ENCODE results near the gene CNNM4. TPM values are rescaled to one million over a fixed set of nuclear protein-coding genes. Genes with fewer than 3 reads are reported as not detected.

Gene CNNM4
- polyA plus RNA-seq (2012; rRNA removed): 5.5 TPM in 2 replicates
- 2.9 and 3.9 TPM in 2 replicates for polyA plus RNA-seq (2012; cell fraction: cytosol; rRNA removed)
- 5.9 and 6.8 TPM in 2 replicates for polyA plus RNA-seq (2012; cell fraction: nucleus; rRNA removed)

DNA sequence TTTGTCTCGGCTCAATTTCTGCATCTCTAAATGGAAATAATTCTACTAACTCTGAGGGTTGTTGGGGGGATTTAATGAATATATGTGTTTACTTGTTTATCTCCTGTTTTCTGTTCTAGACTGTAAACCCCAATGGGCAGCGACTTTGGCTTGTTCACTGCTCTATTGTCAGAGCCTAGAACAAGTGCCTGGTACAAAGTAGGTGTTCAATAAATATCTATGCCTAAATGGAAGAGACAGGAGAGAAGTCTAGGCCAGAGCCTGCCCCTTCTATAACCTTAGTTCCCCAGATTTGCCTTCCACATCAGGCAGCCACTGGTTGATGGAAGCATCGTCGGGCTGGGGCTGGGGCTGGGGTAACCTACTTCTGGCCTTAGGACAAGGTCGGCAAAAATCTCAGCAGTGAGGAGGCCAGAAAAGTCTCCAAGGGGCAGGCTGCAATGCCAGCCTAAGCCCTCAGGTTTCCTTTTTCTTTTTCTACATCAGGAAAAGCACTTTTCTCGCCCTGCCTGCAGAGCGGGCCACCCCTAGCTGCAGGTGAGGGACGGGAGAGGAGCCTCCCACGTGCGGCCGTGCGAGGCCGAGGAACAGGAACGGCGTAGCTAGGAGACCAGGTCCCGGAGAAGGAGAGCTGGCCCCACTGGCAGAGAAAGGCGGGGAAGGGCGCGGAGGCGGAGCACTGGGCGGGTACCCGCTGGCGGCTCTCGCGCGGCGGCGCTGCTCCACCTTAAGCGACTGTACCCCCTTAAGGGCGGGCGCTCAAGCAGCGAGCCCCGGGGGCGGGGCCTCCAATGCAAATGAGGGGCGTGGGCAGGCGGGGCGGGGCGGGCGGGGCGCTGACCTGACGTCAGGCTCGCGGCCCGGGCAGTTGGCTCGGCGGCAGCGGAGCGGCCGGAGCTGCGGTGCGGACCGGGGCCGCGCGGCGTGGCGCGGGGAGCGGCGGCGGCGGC lies at the start of gene CNNM4:
TSS of gene CNNM4 (plus strand) at position 867 of the 950 bp plus-strand sequence. CDS start 98 bp downstream, outside the sequence.
- H4K20me1 ChIP-seq (ENCODE audit: insufficient read depth): no peaks in the 10 kb centered on the region
- peaks cover 3% of the 10 kb centered on the region for H3F3A ChIP-seq (replicated peaks; ENCODE audit: insufficient read depth)
- POLR2A ChIA-PET: interaction anchor here (1.0 to 2.0 kb wide), 4 partner anchors 11 to 122 kb away, joined by 3 to 6 read pairs (median 4); partner anchors contain the start of genes ANKRD39 and KANSL3
- H3K4me1 ChIP-seq (ENCODE audit: control insufficient read depth in 1 of 2, insufficient read depth in 2 of 2, low read depth in 1 of 2, low read length in 1 of 2): peaks cover 16 to 38% of the 10 kb centered on the region in 2 experiments; a peak in 2 of 4 replicates
- peak within 1 kb of the TSS; percentile 61 to 74 for H3K4me3 ChIP-seq (ENCODE audit: low read depth in 2 of 2, low read length in 1 of 2)
- CTCF ChIA-PET: interaction anchor here (0.6 to 6.8 kb wide), 14 partner anchors 10 to 352 kb away, joined by 3 to 58 read pairs (median 5); partner anchors contain the start of gene KANSL3
- TF ChIP-seq CHD2 (IDR thresholded peaks at IDR 0.05; ENCODE audit: low read length, partially characterized antibody): peak; percentile 68
- no peak for TF ChIP-seq SIN3A (IDR thresholded peaks at IDR 0.05; ENCODE audit: borderline replicate concordance, low read depth, low read length)
- TF ChIP-seq MXI1 (IDR thresholded peaks at IDR 0.05; ENCODE audit: low read depth, low read length): peak; percentile 57
- no peak for TF ChIP-seq RXRA (IDR thresholded peaks at IDR 0.05; ENCODE audit: borderline replicate concordance, low read depth)
- no peak for TF ChIP-seq NFIC (IDR thresholded peaks at IDR 0.05; ENCODE audit: borderline replicate concordance)
- TF ChIP-seq, protein P1, sequence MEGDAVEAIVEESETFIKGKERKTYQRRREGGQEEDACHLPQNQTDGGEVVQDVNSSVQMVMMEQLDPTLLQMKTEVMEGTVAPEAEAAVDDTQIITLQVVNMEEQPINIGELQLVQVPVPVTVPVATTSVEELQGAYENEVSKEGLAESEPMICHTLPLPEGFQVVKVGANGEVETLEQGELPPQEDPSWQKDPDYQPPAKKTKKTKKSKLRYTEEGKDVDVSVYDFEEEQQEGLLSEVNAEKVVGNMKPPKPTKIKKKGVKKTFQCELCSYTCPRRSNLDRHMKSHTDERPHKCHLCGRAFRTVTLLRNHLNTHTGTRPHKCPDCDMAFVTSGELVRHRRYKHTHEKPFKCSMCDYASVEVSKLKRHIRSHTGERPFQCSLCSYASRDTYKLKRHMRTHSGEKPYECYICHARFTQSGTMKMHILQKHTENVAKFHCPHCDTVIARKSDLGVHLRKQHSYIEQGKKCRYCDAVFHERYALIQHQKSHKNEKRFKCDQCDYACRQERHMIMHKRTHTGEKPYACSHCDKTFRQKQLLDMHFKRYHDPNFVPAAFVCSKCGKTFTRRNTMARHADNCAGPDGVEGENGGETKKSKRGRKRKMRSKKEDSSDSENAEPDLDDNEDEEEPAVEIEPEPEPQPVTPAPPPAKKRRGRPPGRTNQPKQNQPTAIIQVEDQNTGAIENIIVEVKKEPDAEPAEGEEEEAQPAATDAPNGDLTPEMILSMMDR (IDR thresholded peaks at IDR 0.05): no peak
- TF ChIP-seq YY1 (IDR thresholded peaks at IDR 0.05; ENCODE audit: low read depth): no peak
- no peak for TF ChIP-seq FOXM1 (IDR thresholded peaks at IDR 0.05; ENCODE audit: low read depth)
- no peak for TF ChIP-seq EZH2phosphoT487 (IDR thresholded peaks at IDR 0.05; ENCODE audit: borderline replicate concordance, low read depth)
- TF ChIP-seq, protein P2, sequence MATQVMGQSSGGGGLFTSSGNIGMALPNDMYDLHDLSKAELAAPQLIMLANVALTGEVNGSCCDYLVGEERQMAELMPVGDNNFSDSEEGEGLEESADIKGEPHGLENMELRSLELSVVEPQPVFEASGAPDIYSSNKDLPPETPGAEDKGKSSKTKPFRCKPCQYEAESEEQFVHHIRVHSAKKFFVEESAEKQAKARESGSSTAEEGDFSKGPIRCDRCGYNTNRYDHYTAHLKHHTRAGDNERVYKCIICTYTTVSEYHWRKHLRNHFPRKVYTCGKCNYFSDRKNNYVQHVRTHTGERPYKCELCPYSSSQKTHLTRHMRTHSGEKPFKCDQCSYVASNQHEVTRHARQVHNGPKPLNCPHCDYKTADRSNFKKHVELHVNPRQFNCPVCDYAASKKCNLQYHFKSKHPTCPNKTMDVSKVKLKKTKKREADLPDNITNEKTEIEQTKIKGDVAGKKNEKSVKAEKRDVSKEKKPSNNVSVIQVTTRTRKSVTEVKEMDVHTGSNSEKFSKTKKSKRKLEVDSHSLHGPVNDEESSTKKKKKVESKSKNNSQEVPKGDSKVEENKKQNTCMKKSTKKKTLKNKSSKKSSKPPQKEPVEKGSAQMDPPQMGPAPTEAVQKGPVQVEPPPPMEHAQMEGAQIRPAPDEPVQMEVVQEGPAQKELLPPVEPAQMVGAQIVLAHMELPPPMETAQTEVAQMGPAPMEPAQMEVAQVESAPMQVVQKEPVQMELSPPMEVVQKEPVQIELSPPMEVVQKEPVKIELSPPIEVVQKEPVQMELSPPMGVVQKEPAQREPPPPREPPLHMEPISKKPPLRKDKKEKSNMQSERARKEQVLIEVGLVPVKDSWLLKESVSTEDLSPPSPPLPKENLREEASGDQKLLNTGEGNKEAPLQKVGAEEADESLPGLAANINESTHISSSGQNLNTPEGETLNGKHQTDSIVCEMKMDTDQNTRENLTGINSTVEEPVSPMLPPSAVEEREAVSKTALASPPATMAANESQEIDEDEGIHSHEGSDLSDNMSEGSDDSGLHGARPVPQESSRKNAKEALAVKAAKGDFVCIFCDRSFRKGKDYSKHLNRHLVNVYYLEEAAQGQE (IDR thresholded peaks at IDR 0.05; ENCODE audit: low read depth, low read length): no peak
- TF ChIP-seq TAF1 (IDR thresholded peaks at IDR 0.05; ENCODE audit: borderline replicate concordance, low read depth, low read length): no peak
- TF ChIP-seq POLR2AphosphoS5 (IDR thresholded peaks at IDR 0.05; ENCODE audit: low read depth, low read length): peak; percentile 50
- TF ChIP-seq FOXJ3 (CRISPR knock-in tag; IDR thresholded peaks at IDR 0.05): no peak
- TF ChIP-seq TCF12 (IDR thresholded peaks at IDR 0.05): no peak
- no peak for TF ChIP-seq RFX5 (IDR thresholded peaks at IDR 0.05; ENCODE audit: low read length)
- TF ChIP-seq, protein P3, sequence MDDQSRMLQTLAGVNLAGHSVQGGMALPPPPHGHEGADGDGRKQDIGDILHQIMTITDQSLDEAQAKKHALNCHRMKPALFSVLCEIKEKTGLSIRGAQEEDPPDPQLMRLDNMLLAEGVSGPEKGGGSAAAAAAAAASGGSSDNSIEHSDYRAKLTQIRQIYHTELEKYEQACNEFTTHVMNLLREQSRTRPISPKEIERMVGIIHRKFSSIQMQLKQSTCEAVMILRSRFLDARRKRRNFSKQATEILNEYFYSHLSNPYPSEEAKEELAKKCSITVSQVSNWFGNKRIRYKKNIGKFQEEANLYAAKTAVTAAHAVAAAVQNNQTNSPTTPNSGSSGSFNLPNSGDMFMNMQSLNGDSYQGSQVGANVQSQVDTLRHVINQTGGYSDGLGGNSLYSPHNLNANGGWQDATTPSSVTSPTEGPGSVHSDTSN (IDR thresholded peaks at IDR 0.05): no peak
- TF ChIP-seq ELF1 (IDR thresholded peaks at IDR 0.05): no peak
- TF ChIP-seq GABPA (IDR thresholded peaks at IDR 0.05; ENCODE audit: low read depth): no peak
- no peak for TF ChIP-seq MEF2A (IDR thresholded peaks at IDR 0.05; ENCODE audit: borderline replicate concordance, low read depth)
- TF ChIP-seq, protein P4, sequence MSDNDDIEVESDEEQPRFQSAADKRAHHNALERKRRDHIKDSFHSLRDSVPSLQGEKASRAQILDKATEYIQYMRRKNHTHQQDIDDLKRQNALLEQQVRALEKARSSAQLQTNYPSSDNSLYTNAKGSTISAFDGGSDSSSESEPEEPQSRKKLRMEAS (IDR thresholded peaks at IDR 0.05; ENCODE audit: low read depth): peak; percentile 95
- TF ChIP-seq JUND (IDR thresholded peaks at IDR 0.05): no peak
- TF ChIP-seq, protein P5, sequence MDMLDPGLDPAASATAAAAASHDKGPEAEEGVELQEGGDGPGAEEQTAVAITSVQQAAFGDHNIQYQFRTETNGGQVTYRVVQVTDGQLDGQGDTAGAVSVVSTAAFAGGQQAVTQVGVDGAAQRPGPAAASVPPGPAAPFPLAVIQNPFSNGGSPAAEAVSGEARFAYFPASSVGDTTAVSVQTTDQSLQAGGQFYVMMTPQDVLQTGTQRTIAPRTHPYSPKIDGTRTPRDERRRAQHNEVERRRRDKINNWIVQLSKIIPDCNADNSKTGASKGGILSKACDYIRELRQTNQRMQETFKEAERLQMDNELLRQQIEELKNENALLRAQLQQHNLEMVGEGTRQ (IDR thresholded peaks at IDR 0.05; ENCODE audit: borderline replicate concordance, low read depth, low read length): no peak
- no peak for TF ChIP-seq RCOR1 (IDR thresholded peaks at IDR 0.05; ENCODE audit: low read length)
- no peak for TF ChIP-seq EP300 (IDR thresholded peaks at IDR 0.05; ENCODE audit: borderline replicate concordance in 1 of 2, low read depth in 1 of 2, low read length in 1 of 2)
- TF ChIP-seq FOSL2 (IDR thresholded peaks at IDR 0.05; ENCODE audit: borderline replicate concordance, low read depth): no peak
- peak within 1 kb of the TSS; percentile 95 for H2AFZ ChIP-seq (ENCODE audit: low read depth)
- peak within 1 kb of the TSS; percentile 60 for H3K9ac ChIP-seq
- H3K9me3 ChIP-seq: no peaks in the 10 kb centered on the region
- no peaks in the 10 kb centered on the region for H3K36me3 ChIP-seq (replicated peaks in 1 of 2; ENCODE audit: control insufficient read depth in 1 of 2, insufficient read depth in 2 of 2, low read length in 1 of 2)
- DNase-seq: peak; percentile 97
- peaks cover 7% of the 10 kb centered on the region; the same call in 1 of the 2 replicates for H3K79me2 ChIP-seq (ENCODE audit: insufficient read depth)
- 12% methylated on average over 34 of the region's 62 CpGs for WGBS (ENCODE audit: low lambda C conversion rate)
- peak within 1 kb of the TSS; percentile 48 to 75; a peak in 3 of 4 replicates for H3K27ac ChIP-seq (ENCODE audit: low read depth in 2 of 2, low read length in 1 of 2)
- peak within 1 kb of the TSS; percentile 96 for H3K4me2 ChIP-seq
- H3K9me2 ChIP-seq: no peaks in the 10 kb centered on the region
- no peaks in the 10 kb centered on the region for H3K27me3 ChIP-seq (ENCODE audit: insufficient read depth)
